Measurements from ENCODE around the gene SMC6.

The SMC6 gene

GRCh38 chr2:17790536-17790935 is 36.9 kb upstream of the SMC6 start:
- Histone ChIP-seq H3K36me3 (ENCODE audit: control insufficient read depth, insufficient read depth, low read length) (no peaks in the 10 kb centered on the region), H3K4me3 (replicated peaks; ENCODE audit: low read depth, low read length) (no peak overlapping the region), H3K27me3 (replicated peaks; ENCODE audit: control insufficient read depth, insufficient read depth, low read length) (no peaks in the 10 kb centered on the region)
- DNase-seq (ENCODE audit: extremely low read depth, insufficient read length): no peak
- TF ChIP-seq, protein P1, sequence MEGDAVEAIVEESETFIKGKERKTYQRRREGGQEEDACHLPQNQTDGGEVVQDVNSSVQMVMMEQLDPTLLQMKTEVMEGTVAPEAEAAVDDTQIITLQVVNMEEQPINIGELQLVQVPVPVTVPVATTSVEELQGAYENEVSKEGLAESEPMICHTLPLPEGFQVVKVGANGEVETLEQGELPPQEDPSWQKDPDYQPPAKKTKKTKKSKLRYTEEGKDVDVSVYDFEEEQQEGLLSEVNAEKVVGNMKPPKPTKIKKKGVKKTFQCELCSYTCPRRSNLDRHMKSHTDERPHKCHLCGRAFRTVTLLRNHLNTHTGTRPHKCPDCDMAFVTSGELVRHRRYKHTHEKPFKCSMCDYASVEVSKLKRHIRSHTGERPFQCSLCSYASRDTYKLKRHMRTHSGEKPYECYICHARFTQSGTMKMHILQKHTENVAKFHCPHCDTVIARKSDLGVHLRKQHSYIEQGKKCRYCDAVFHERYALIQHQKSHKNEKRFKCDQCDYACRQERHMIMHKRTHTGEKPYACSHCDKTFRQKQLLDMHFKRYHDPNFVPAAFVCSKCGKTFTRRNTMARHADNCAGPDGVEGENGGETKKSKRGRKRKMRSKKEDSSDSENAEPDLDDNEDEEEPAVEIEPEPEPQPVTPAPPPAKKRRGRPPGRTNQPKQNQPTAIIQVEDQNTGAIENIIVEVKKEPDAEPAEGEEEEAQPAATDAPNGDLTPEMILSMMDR (IDR thresholded peaks at IDR 0.05; ENCODE audit: insufficient read depth, low read length, poor library complexity, severe bottlenecking): no peak

DNA sequence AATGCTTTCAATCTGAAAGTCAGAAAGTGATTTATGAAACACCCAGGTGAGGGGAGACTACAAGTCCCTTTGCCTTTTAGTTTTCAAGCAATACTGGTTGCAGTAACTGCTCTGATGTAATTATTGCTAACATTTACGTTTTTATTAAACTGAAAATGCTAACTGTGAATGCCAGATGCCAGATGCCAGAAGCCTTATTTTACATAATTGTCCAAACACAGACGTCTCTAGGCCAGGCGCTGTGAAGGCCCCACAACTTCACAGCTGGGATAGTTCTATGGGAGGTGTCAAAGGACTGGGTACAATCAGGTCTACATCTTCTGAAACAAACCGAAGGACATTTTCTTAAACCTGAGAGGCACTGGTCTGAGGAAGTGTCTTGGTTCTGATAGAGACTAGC is 35.2 kb upstream of the SMC6 start:
- H3K4me3 ChIP-seq (replicated peaks; ENCODE audit: low read depth, low read length): no peak overlapping the region
- no peaks in the 10 kb centered on the region for H3K27me3 ChIP-seq (replicated peaks; ENCODE audit: control insufficient read depth, insufficient read depth, low read length)
- TF ChIP-seq, protein P1 (IDR thresholded peaks at IDR 0.05; ENCODE audit: insufficient read depth, low read length, poor library complexity, severe bottlenecking): no peak
- DNase-seq (ENCODE audit: extremely low read depth, insufficient read length): no peak
- no peaks in the 10 kb centered on the region; the same call in 1 of the 2 replicates for H3K36me3 ChIP-seq (ENCODE audit: control insufficient read depth, insufficient read depth, low read length)

DNA sequence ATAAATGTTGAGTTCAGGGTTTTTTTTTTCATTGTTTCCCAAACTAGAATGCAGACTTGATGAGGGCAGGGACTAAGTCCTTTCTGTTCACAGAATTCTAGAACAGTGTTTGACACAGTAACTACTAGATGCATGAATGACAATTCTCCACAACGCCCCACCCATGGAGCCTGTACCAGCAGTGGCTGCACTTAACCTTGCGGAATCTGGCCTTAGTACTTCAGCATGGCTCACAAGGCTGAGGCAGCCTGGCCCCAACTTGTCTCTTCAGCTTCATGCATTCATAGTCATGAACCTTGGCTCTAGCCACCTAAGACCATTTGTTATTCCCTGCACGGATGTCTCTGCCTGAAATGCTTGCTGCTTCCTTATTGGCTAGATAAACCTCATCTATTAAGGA is 33.1 kb upstream of the SMC6 start:
- DNase-seq (ENCODE audit: extremely low read depth, insufficient read length): no peak
- TF ChIP-seq, protein P1 (IDR thresholded peaks at IDR 0.05; ENCODE audit: insufficient read depth, low read length, poor library complexity, severe bottlenecking): no peak
- Histone ChIP-seq H3K36me3 (ENCODE audit: control insufficient read depth, insufficient read depth, low read length) (no peaks in the 10 kb centered on the region; the same call in 1 of the 2 replicates), H3K27me3 (replicated peaks; ENCODE audit: control insufficient read depth, insufficient read depth, low read length) (no peaks in the 10 kb centered on the region), H3K4me3 (replicated peaks; ENCODE audit: low read depth, low read length) (no peak overlapping the region)

- no peak for DNase-seq (ENCODE audit: extremely low read depth, insufficient read length)
- no peak overlapping the region for H3K4me3 ChIP-seq (replicated peaks; ENCODE audit: low read depth, low read length)
- TF ChIP-seq, protein P1 (IDR thresholded peaks at IDR 0.05; ENCODE audit: insufficient read depth, low read length, poor library complexity, severe bottlenecking): no peak
- H3K36me3 ChIP-seq (ENCODE audit: control insufficient read depth, insufficient read depth, low read length): no peaks in the 10 kb centered on the region; the same call in none of the 2 replicates
- no peaks in the 10 kb centered on the region for H3K27me3 ChIP-seq (replicated peaks; ENCODE audit: control insufficient read depth, insufficient read depth, low read length)
Measured at GRCh38 chr2:17781482-17781881, 27.9 kb upstream of the SMC6 start.

GRCh38 chr2:17780546-17780945 is 26.9 kb upstream of the SMC6 start:
- Histone ChIP-seq H3K4me3 (replicated peaks; ENCODE audit: low read depth, low read length) (no peak overlapping the region), H3K27me3 (replicated peaks; ENCODE audit: control insufficient read depth, insufficient read depth, low read length) (no peaks in the 10 kb centered on the region), H3K36me3 (ENCODE audit: control insufficient read depth, insufficient read depth, low read length) (no peaks in the 10 kb centered on the region; the same call in none of the 2 replicates)
- TF ChIP-seq, protein P1 (IDR thresholded peaks at IDR 0.05; ENCODE audit: insufficient read depth, low read length, poor library complexity, severe bottlenecking): no peak
- no peak for DNase-seq (ENCODE audit: extremely low read depth, insufficient read length)

GRCh38 chr2:17772532-17772931 is 18.9 kb upstream of the SMC6 start:
- TF ChIP-seq, protein P1 (IDR thresholded peaks at IDR 0.05; ENCODE audit: insufficient read depth, low read length, poor library complexity, severe bottlenecking): no peak
- Histone ChIP-seq H3K4me3 (replicated peaks; ENCODE audit: low read depth, low read length) (no peak overlapping the region), H3K36me3 (ENCODE audit: control insufficient read depth, insufficient read depth, low read length) (no peaks in the 10 kb centered on the region), H3K27me3 (replicated peaks; ENCODE audit: control insufficient read depth, insufficient read depth, low read length) (no peaks in the 10 kb centered on the region)
- DNase-seq (ENCODE audit: extremely low read depth, insufficient read length): no peak
